Neural cell (in vitro differentiated cells): ENCODE results near the gene ANKMY1. TPM values are rescaled to one million over a fixed set of nuclear protein-coding genes. Genes with fewer than 3 reads are reported as not detected.

ENCODE experiments used
- H2AFZ ChIP-seq: fragments of 200-600, 300-800 bp; sonication (generic), shearing (Covaris generic); 2 replicates; pipeline ENCODE4 v1.6.0; 2014; ENCODE audit warnings: low read depth, mild to moderate bottlenecking, antibody characterized with exemption, low read length, moderate library complexity
- H3F3A ChIP-seq: fragments of 200-600 bp; shearing (Covaris generic); 2 replicates; pipeline ENCODE4 v1.6.1; 2016; ENCODE audit warnings: mild to moderate bottlenecking, moderate library complexity, mixed read lengths, antibody characterized with exemption, low read length; ENCODE audit not compliant: insufficient read depth, poor library complexity, severe bottlenecking
- H3K27ac ChIP-seq: fragments of 200-600, 300-800 bp; sonication (generic), shearing (Covaris generic); 2 replicates; pipeline ENCODE4 v1.5.1; 2014; ENCODE audit warnings: mild to moderate bottlenecking, low read length, moderate library complexity
- H3K27me3 ChIP-seq: fragments of 300-800, 200-600 bp; sonication (generic), shearing (Covaris generic); 2 replicates; pipeline ENCODE4 v1.6.0; 2014; ENCODE audit warnings: mild to moderate bottlenecking, low read depth, low read length, moderate library complexity; ENCODE audit not compliant: insufficient read depth
- H3K36me3 ChIP-seq: fragments of 300-800, 200-600 bp; sonication (generic), shearing (Covaris generic); 2 replicates; pipeline ENCODE4 v1.5.1; 2014; ENCODE audit warnings: mild to moderate bottlenecking, antibody characterized with exemption, low read length, moderate library complexity; ENCODE audit not compliant: insufficient read depth
- H3K4me2 ChIP-seq: fragments of 300-800, 200-600 bp; sonication (generic), shearing (Covaris generic); 2 replicates; pipeline ENCODE4 v1.6.0; 2014; ENCODE audit warnings: mild to moderate bottlenecking, low read length
- H3K4me3 ChIP-seq: fragments of 300-800, 200-600 bp; sonication (generic), shearing (Covaris generic); 2 replicates; pipeline ENCODE4 v1.5.1; 2014; ENCODE audit warnings: mild to moderate bottlenecking, low read length, moderate library complexity
- H3K79me2 ChIP-seq: fragments of 200-600 bp; shearing (Covaris generic); replicated peaks from 2 replicates; pipeline ENCODE4 v1.6.0; 2014; ENCODE audit warnings: mild to moderate bottlenecking, low read length, moderate library complexity; ENCODE audit not compliant: insufficient read depth
- H3K9ac ChIP-seq: fragments of 300-800, 200-600 bp; sonication (generic), shearing (Covaris generic); 2 replicates; pipeline ENCODE4 v1.6.1; 2016; ENCODE audit warnings: mild to moderate bottlenecking, low read length, mixed read lengths
- H3K9me2 ChIP-seq: fragments of 200-600 bp; shearing (Covaris generic); 2 replicates; pipeline ENCODE4 v1.6.1; 2016; ENCODE audit warnings: mild to moderate bottlenecking, low read length, mixed read lengths; ENCODE audit not compliant: insufficient read depth
- H3K9me3 ChIP-seq: fragments of 200-600, 300-800 bp; sonication (generic), shearing (Covaris generic); 2 replicates; pipeline ENCODE4 v1.6.1; 2016; ENCODE audit warnings: mild to moderate bottlenecking, mixed run types, low read length, moderate library complexity, mixed read lengths
- H4K20me1 ChIP-seq: fragments of 200-600 bp; shearing (Covaris generic); 2 replicates; pipeline ENCODE4 v1.6.1; 2016; ENCODE audit warnings: mild to moderate bottlenecking, mixed run types; ENCODE audit not compliant: insufficient read depth
- EP300 ChIP-seq: fragments of 450-650 bp; conservative IDR thresholded peaks from 2 replicates; pipeline ENCODE4 v1.6.1; 2014; ENCODE audit warnings: antibody characterized with exemption, mild to moderate bottlenecking, moderate library complexity; ENCODE audit not compliant: poor library complexity, severe bottlenecking
- EZH2 ChIP-seq: fragments of 200-600, 300-800 bp; shearing (Covaris generic), sonication (generic); IDR thresholded peaks from 2 replicates; pipeline ENCODE4 v1.6.1; 2014; ENCODE audit warnings: antibody characterized with exemption, low read length, borderline replicate concordance, mild to moderate bottlenecking; ENCODE audit not compliant: insufficient read depth, poor library complexity, severe bottlenecking
- MXI1 ChIP-seq: fragments of 450-650 bp; conservative IDR thresholded peaks from 2 replicates; pipeline ENCODE4 v1.6.1; 2014; ENCODE audit warnings: antibody characterized with exemption, mild to moderate bottlenecking; ENCODE audit not compliant: poor library complexity, severe bottlenecking
- POLR2AphosphoS5 ChIP-seq: IDR thresholded peaks from 2 replicates; pipeline ENCODE4 v1.6.1; 2012
- RAD21 ChIP-seq: fragments of 450-650 bp; conservative IDR thresholded peaks from 2 replicates; pipeline ENCODE4 v1.6.1; 2014; ENCODE audit warnings: antibody characterized with exemption, mild to moderate bottlenecking, moderate library complexity
- SMC3 ChIP-seq: fragments of 450-650 bp; conservative IDR thresholded peaks from 2 replicates; pipeline ENCODE4 v1.6.1; 2014; ENCODE audit warnings: antibody characterized with exemption, mild to moderate bottlenecking, moderate library complexity; ENCODE audit not compliant: poor library complexity
- TAF1 ChIP-seq: IDR thresholded peaks from 2 replicates; pipeline ENCODE4 v1.6.1; 2012; ENCODE audit warnings: low read depth
- polyA plus RNA-seq: library from polyadenylated mRNA; depleted of rRNA; stranded (reverse); fragments of >200 nt; gene quantifications from 2 replicates; pipeline ENCODE4 v1.2.3, GENCODE V29; 2014
- TF ChIP-seq, protein P1 (sequence below): IDR thresholded peaks from 2 replicates; pipeline ENCODE4 v1.6.1; 2012; ENCODE audit warnings: borderline replicate concordance
- TF ChIP-seq, protein P2 (sequence below): fragments of 450-650 bp; IDR thresholded peaks from 2 replicates; pipeline ENCODE4 v1.5.1; 2014; ENCODE audit warnings: antibody characterized with exemption, mild to moderate bottlenecking, moderate library complexity; ENCODE audit not compliant: poor library complexity, severe bottlenecking

Gene ANKMY1
- polyA plus RNA-seq, 1 donor from 2014 or later = 6.6 TPM

- Histone ChIP-seq H3K4me2 (no peak overlapping the region), H3F3A (no peaks in the 10 kb centered on the region), H3K79me2 (peaks cover 3% of the 10 kb centered on the region), H3K4me3 (no peak overlapping the region), H3K36me3 (no peaks in the 10 kb centered on the region), H3K9me3 (no peaks in the 10 kb centered on the region), H3K27me3 (no peaks in the 10 kb centered on the region), H2AFZ (no peak overlapping the region), H3K9me2 (no peaks in the 10 kb centered on the region), H4K20me1 (no peaks in the 10 kb centered on the region), H3K9ac (no peak overlapping the region), H3K27ac (no peak overlapping the region)
- no peak for TF ChIP-seq EZH2
- no peak for TF ChIP-seq TAF1
- TF ChIP-seq SMC3 = no peak
- TF ChIP-seq, protein P1, sequence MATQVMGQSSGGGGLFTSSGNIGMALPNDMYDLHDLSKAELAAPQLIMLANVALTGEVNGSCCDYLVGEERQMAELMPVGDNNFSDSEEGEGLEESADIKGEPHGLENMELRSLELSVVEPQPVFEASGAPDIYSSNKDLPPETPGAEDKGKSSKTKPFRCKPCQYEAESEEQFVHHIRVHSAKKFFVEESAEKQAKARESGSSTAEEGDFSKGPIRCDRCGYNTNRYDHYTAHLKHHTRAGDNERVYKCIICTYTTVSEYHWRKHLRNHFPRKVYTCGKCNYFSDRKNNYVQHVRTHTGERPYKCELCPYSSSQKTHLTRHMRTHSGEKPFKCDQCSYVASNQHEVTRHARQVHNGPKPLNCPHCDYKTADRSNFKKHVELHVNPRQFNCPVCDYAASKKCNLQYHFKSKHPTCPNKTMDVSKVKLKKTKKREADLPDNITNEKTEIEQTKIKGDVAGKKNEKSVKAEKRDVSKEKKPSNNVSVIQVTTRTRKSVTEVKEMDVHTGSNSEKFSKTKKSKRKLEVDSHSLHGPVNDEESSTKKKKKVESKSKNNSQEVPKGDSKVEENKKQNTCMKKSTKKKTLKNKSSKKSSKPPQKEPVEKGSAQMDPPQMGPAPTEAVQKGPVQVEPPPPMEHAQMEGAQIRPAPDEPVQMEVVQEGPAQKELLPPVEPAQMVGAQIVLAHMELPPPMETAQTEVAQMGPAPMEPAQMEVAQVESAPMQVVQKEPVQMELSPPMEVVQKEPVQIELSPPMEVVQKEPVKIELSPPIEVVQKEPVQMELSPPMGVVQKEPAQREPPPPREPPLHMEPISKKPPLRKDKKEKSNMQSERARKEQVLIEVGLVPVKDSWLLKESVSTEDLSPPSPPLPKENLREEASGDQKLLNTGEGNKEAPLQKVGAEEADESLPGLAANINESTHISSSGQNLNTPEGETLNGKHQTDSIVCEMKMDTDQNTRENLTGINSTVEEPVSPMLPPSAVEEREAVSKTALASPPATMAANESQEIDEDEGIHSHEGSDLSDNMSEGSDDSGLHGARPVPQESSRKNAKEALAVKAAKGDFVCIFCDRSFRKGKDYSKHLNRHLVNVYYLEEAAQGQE = no peak
Observed at GRCh38 chr2:240578110-240578450, 20.3 kb upstream of the ANKMY1 start.

- no peaks in the 10 kb centered on the region for H3K27me3 ChIP-seq
- no peaks in the 10 kb centered on the region for H4K20me1 ChIP-seq
- no peak overlapping the region for H3K9ac ChIP-seq
- no peaks in the 10 kb centered on the region for H3K36me3 ChIP-seq
- H3F3A ChIP-seq = no peaks in the 10 kb centered on the region
- peaks cover 3% of the 10 kb centered on the region for H3K79me2 ChIP-seq
- H3K4me3 ChIP-seq = no peak overlapping the region
- TF ChIP-seq RAD21 (no peak), TAF1 (no peak), MXI1 (no peak), SMC3 (no peak), POLR2AphosphoS5 (no peak), EP300 (no peak), EZH2 (no peak)
- TF ChIP-seq, protein P1 = no peak
- TF ChIP-seq, protein P2, sequence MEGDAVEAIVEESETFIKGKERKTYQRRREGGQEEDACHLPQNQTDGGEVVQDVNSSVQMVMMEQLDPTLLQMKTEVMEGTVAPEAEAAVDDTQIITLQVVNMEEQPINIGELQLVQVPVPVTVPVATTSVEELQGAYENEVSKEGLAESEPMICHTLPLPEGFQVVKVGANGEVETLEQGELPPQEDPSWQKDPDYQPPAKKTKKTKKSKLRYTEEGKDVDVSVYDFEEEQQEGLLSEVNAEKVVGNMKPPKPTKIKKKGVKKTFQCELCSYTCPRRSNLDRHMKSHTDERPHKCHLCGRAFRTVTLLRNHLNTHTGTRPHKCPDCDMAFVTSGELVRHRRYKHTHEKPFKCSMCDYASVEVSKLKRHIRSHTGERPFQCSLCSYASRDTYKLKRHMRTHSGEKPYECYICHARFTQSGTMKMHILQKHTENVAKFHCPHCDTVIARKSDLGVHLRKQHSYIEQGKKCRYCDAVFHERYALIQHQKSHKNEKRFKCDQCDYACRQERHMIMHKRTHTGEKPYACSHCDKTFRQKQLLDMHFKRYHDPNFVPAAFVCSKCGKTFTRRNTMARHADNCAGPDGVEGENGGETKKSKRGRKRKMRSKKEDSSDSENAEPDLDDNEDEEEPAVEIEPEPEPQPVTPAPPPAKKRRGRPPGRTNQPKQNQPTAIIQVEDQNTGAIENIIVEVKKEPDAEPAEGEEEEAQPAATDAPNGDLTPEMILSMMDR = no peak
- H3K27ac ChIP-seq = no peak overlapping the region
- H3K4me2 ChIP-seq = no peak overlapping the region
- no peaks in the 10 kb centered on the region for H3K9me2 ChIP-seq
- H3K9me3 ChIP-seq = no peaks in the 10 kb centered on the region
- H2AFZ ChIP-seq = no peak overlapping the region
Observed at GRCh38 chr2:240577281-240578109, 19.7 kb upstream of the ANKMY1 start.
